ENCODE results near the gene BTBD9.

- no peak for TF ChIP-seq CTCF (IDR thresholded peaks at IDR 0.05)
- TF ChIP-seq EZH2 (IDR thresholded peaks at IDR 0.05; ENCODE audit: borderline replicate concordance, insufficient read depth, low read depth, low read length, poor library complexity, severe bottlenecking) = no peak
Measured at GRCh38 chr6:38459291-38459690, 180.4 kb downstream of the BTBD9 start.

All from B cell (primary cell).